GM04503 (cell line): ENCODE data around the gene TUBA8.
"Not testable (repeated sequence)": the region's sequence is repeated elsewhere in the genome, so short reads cannot be mapped to it uniquely, and the experiment has no call there.

ENCODE experiments used
- DNase-seq: peaks from one replicate; pipeline ENCODE4 v3.0.0-alpha.2; 2012; ENCODE audit warnings: low read depth

Gene TUBA8

DNA sequence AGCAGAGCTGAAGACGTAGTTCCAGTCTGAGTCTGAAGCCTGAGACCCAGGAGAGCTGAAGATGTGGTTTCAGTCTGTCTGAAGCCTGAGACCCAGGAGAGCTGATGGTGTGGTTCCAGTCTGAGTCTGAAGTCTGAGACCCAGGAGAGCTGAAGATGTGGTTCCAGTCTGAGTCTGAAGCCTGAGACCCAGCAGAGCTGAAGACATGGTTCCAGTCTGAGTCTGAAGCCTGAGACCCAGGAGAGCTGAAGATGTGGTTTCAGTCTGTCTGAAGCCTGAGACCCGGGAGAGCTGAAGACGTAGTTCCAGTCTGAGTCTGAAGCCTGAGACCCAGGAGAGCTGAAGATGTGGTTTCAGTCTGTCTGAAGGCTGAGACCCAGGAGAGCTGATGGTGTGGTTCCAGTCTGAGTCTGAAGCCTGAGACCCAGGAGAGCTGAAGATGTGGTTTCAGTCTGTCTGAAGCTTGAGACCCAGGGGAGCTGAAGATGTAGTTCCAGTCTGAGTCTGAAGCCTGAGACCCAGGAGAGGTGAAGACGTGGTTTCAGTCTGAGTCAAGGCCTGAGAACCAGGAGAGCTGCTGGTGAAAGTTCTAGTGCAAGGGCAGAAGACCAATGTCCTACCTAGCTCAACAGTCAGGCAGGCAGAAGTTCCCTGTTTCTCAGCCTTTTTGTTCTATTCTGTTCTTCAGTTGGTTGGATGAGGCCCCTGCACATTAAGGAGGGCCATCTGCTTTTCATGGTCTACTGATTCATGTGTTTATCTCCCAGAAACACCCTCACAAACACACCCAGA is 3.9 kb upstream of the TUBA8 start:
- DNase-seq: not testable (repeated sequence)

DNA sequence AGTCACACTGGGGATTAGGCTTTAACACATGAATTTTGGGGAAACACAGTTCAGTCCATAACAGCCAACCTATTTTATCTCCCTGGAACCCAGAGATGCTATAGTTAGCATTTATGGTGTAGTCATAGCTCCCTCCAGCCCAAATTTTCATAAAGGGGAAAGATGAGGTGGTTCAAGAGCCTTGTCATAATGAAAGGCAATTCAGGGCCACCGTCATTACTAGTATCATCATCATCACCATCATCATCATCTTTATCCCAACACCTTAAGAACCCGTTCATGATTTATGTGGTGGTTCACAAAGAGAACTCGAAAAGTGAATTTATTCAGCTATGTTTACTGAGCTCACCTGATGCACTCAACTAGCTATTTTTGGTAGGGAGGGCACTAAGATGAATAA is 2.4 kb upstream of the TUBA8 start:
- DNase-seq: no peak

DNA sequence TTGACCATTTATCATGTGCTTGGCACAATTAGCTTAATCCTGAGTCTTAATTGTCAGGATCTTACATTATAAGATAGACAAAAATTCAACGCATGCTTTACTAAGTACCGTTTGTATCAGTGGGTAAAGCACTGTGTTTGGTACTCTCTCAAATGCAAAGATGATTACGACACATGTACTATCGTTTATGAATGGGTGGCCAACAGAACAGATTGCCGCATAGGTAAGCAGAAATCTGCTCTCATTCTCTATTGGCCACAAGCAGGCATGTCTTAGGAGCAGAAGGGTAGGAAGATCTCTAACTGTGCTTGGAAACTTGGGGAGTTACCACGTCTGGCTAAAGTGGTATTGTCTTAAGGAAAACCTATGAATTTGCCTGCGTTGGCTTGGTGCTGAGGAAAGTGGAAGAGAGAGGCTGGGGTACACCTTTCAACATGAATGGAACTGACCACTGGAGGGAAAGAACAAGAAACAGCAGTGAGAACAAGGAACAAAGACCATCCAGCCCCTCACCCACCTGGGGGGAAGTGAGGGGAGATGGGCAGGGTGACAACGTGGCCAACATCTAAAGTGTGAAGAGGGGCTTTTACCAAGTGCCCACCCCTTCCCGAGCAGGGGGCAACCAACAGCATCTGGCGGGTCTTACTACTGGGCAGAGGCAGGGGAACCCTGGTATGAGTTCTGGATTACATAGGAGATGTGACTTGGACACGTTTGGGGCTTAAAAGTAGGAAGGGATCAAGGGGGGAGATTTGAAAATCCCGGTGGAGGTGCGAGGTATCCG is 1.0 kb upstream of the TUBA8 start:
- no peak for DNase-seq

DNA sequence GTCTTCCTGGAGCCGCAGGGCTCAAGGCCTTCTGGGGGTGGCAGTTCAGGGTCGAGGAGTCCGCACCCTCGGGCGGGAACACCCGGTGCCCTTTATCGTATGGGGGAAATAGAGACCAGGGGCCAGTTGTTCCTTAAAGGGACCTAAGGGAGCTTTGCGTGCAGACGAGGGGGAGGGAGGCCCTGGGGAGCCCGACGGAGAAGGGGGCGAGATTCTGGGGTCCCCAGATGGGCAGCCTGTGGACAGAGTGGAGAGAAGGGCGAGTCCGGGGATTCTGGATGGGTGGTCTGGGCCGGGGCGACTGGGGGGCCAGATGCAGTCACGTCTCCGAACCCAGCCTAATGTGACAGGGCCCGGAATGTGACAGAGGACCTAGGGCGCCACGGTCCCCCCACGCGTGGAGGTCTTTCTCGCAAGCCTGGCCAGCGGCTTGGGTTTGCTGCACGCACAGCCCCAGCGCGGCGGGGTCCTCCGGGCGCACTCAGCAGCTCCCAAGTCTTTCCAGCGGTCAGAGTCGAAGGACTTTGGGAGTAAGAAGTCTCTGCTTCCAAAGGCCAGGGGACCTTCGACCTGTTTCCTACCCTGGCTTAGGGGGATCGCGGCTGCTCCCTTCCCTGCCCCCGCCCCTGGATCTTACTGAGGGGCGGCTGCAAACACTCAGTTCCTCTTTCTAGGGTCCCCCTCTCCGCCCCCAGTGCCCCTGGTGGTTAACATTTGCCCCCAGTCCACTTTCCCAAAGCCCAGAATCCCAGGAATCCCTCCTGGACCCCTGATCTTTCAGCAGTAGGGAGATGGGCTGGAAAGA is 547 bp downstream of the TUBA8 start:
- DNase-seq: no peak

DNA sequence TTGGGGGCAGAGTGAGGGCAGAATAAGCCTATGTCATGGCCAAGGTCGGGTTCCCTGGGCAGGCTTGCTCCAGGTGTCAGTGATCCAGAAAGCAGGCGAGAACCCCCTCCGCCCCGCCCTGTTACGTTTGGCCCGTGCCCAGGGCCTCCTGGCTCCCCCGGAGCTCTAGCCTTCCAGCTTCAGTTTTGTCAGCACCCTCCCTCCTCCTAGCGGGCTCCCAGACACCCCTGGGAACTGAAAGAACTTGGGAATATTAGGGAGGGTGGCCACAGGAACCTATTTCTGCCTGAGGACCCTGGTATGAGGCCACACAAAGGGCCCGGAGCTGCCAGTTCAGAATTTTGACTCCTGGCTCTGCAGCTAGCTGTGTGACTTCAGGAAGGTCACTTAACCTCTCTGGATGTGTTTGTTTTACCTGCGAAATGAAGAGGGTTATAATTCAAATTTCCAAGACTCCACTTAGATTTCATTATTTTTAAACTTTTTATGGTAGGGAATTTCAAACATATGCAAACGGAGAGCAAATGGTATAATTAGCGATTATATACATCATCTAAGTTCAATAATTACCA is 1.2 kb downstream of the TUBA8 start:
- DNase-seq: no peak

DNA sequence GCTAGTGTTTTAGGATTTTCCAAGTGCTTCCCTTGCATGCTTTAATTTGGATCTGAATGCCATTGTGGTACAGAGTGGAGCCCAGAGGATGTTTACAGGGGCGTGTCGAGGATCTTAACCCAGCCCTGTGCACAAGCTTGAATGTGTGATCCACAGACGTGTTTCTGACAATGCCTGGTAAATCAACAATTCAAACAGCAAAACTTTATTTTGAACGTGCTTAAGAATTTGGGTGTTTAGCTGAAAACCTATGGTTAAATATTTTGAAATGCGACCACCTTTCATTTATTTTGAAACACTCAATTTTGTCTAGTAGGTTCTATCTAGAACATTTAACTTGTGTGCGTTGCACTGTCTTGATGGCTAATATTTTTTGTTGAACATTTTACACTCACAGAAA is 1.8 kb downstream of the TUBA8 start:
- DNase-seq: no peak

DNA sequence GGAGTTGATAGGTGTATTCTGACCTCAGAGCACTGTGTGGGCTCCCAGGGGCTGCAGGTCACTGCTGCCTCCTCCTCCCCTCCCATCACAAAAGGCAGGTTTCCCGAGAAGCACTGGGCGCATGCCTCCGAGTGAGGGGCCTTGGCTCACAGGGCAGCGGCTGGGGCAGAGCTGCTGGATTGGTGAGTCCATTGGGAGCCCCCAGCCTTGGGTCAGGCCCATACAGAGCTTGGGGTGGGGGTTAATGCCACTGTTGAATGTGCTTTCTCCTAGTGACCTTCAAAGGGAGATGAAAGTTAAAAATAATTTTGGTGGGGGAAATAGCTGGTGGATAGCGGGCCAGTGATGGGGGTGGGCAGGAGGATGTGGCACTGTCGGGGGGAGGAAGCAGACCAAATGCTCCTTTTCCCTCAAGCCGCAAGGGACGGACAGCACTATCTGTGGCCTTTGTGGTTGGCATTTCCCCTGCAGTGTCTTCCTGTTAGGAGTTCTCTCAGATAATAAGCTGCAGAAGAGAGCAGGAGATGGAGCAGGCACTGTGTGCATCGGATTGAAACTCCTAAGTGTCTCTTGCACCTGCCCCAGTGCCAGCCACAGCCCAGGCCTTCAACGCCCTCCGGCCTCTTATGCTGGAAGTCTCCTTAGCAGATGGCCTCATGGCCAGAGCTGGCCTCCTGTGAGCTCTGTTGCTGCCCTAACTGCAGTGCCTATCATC is 3.2 kb downstream of the TUBA8 start:
- no peak for DNase-seq

DNA sequence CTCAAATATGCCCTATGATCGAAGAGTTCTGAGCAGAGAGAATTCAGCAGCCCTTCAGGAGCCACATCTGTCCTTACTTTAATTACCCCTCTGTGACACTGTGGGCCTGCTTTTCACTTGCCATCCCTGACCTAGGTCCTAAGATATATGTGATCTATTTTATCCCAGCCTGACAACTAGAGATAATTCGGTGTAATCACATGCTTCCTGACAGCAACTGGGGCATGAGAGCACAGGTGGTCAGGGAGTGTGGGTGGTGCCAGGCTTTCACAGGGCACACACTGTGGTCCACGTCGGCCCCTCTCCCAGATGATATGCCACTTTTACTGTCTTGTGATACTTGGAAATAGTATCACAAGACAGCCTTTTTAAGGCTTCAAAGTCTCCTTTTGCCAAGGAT is 3.9 kb downstream of the TUBA8 start:
- no peak for DNase-seq

DNA sequence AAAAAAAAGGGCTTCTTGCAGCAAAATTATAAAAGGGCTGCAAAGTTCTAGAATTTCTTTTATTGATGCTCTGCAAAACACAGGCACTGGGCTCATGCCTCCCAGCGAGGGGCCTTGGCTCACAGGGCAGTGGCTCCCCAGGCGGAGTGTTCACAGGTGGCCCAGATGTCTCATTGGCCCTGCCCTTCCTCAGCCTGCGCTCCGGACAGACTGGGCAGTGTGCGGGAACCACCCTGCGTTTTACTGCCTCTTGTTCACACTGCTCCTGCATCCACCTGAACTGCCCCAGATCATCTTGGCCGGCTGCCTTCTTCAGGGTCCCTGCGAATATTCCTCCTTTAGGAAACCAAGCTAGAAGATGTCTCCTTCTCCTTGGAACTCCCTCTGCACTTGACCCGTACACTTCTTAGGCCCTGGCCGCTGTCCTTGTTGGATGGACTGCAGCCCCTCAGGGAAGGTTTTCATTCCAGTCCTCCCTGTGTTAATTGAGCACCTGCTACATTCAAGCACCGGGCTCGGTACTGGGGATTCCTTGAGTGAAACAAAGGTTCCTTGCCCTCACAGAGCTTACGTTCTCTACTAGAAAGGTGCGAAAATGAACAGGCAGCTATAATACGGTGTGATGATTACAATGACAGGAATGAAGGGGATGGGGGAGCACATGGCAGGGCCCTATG is 4.5 kb downstream of the TUBA8 start:
- DNase-seq: no peak

DNA sequence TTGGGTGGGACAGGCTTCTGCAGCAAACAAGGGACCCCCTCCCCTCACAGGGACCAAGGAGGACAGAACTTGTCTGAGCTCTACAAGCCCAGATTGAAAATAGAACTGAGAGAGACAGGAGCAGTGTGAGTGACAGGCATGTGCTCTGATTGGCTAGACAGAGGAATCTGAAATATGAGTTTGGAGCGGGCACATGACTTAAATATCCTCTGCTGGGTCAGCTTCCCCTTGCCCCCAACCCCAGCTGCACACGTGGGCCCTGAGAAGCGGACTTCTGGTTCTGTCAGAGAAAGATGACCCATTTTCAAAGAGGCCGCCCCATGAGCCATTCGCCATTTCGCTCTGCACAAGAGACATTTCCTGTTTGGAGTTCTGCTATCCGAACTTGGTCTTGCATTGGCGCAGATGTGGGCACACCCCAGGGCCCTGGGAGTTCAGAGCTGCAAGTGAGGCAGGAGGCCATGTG is 5.3 kb downstream of the TUBA8 start:
- no peak for DNase-seq

DNA sequence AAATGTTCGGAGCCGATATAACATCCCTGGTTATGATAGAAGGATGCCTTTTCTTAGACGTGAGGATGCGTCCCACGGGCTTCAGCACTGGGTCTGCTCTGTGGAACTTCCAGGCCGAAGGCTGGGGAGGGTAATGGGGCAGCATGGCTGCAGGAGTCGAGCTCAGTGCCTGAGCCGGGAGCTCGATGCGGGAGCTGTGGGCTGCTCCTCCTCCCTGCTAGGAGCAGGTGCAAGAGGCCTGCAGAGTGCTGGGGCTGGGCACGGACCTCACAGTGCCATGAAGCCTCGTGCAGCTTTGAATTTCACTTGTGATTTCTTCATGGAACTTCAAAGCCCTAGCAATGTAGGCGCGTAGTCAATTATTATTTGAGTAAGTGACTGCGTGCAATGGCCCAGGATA is 6.0 kb downstream of the TUBA8 start:
- DNase-seq: no peak

DNA sequence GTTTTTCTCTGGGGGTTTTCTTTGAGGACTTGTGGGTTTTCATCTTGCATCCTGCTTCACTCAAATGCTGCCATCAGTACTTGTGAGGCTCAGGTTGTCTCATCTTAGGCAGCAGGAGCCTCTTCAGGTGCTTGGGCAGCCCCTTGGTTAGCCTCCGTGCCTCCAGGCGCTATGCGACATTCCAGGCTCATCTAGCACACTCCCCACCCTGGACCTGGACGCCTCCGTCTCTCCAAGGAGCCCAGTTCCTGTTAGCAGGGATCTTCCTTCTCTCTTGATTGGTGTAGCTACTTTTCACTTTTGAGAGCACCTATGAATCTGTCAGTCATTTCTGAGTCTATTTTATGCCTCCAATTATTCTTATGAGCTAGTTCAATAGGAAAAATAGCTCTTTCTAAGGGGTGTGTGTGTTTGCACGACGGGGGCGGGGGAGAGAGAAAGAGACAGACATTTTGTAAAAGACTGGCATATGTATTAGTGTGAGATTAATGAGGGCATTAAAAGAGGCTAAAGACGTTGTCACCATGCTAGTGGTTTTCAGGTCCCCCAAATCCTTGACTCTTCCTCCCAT is 7.8 kb downstream of the TUBA8 start:
- no peak for DNase-seq

DNA sequence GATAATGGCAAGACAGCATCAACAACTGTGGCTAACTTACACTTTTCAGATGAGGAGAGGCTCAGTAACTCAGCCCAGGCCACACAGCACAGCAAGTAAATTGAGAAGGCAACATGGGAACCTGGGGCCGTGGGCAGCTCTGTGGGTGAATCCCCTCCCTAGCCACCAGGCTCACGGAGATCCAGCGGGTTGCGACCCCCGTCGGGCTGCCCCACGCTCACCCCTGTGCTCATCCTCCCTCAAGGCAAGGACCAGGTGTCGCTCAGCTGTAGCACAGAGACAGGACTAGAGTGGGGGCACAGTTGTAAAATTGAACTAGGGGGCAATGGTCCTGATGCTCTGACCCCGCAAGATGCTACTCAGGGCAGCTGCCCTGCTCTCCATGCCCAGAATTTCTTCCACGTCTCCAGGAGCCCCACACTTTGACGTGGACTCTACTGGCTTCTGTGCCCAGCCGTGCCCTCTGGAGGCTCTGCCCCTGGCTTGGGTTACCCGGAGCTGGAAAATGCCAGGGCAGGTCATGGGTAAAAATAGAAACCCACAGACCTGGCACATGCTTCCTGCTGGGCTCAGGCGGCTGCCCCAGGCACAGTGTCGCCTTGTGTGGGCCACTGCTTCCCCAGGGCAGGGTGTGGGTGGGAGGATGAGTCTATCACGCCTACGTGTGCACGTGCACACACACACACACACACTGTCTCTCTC is 9.0 kb downstream of the TUBA8 start:
- DNase-seq: no peak

DNA sequence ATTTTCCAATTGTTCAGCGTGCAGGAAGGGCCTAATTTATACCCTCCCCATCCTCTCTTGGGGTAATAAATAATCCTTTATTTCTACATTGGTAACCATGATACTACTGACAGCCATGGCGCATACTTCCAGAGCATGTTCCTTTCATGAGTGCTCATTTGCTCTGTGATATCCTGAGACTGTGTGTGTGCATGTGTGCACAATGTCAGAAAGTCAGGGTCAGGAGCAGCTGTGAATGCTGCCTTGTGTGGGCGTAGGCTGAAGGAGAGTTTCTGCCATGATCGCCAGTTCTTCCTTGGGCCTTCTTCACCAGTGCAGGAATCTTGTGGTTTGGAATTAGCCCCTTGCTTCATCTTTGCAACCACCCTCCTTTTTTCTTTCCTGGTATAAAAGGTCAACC is 10.2 kb downstream of the TUBA8 start:
- DNase-seq: no peak

DNA sequence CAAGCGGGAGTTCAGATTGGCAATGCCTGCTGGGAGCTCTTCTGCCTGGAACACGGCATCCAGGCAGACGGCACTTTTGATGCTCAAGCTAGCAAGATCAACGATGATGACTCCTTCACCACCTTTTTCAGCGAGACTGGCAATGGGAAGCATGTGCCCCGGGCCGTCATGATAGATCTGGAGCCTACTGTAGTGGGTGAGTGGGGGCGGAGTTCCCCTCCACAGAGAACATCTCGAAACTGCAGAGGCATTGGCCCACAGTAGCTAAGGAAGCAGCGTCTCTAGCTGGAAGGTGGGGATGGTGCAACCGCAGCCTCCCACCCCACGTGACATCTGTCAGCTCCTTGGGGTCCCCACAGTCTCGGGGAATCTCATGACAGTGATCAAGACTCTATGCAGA is 10.9 kb downstream of the TUBA8 start:
- no peak for DNase-seq

DNA sequence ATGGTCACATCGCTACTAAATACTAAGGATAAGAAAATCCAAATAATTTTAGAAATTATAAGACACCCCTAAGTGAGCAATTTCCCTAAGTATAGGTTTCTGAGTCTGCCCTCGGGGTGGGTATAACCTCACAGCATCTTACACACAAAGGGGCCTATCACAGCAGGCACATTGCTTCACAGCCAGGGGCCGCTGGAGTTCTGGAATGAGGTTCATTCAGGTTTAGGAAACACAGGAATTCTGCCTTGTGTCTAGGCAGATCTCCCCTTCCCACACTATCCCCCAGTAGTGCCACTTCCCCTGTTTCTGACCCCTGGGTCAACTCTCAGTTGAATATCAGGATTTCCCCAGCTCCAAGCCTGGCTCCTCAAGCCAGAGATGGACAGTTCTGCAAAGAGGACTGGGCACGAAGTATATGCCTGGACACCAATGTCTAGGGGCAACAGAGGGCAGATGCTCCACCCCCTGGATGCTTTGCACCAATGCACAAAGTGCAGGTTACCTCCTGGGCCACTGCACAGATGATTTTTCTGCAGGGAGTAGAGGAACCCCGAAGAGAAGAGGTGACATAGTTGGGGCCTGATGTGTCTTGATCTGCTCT is 11.4 kb downstream of the TUBA8 start:
- no peak for DNase-seq

DNA sequence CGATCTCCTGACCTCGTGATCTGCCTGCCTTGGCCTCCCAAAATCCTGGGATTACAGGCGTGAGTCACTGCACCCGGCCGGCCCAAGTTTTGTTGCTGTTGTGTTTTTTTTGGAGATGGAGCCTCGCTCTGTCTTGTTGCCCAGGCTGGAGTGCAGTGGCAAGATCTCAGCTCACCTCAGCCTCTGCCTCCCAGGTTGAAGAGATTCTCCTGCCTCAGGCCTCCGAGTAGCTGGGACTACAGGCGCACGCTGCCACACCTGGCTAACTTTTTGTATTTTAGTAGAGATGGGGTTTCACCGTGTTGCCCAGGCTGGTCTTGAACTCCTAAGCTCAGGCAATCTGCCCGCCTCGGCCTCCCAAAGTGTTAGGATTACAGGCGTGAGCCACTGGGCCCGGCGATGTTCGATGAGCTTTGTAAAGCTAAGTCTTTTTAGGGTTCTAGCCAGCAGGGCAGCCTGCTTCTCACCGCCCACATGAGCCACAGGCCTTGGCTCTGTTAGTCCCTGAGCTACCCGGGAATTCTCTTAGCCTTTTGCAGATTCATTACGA is 12.9 kb downstream of the TUBA8 start:
- not testable (repeated sequence) for DNase-seq

DNA sequence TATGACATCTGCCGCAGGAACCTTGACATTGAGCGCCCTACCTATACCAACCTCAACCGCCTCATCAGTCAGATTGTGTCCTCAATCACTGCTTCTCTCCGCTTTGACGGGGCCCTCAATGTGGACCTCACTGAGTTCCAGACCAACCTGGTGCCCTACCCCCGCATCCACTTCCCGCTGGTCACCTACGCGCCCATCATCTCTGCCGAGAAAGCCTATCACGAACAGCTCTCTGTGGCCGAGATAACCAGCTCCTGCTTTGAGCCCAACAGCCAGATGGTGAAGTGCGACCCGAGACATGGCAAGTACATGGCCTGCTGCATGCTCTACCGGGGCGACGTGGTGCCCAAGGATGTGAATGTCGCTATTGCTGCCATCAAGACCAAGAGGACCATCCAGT is 16.0 kb downstream of the TUBA8 start:
- no peak for DNase-seq

DNA sequence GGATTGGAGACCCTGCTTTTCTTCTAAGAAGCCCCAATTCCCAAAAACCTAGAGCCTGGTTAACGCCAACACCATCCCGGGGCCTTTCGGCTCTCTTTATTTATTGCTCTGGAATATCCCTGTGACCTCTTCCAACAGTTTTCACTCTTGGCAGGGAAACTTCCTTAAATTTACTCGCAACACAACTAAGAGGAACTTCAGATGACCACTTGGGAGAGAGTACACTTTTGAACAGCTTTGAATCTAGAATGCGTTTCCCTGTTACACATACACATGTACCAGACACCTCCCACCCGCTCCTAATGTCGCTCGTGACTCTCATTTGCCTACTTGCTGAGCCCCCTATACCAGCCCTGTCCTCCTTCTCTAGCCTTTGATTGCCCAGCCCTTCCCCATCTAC is 19.4 kb downstream of the TUBA8 start:
- DNase-seq: no peak
